Activated CD8-positive, alpha-beta memory T cell treated with anti-CD3 and anti-CD28 coated beads, Interleukin-2, amount 50 U/mL, for 48 hours (primary cell): ENCODE measurements around the gene SYNPO2.
"Not testable (repeated sequence)": the region's sequence is repeated elsewhere in the genome, so short reads cannot be mapped to it uniquely, and the experiment has no call there.

ENCODE experiments used
- DNase-seq: peaks from one replicate; pipeline ENCODE4 v3.0.0-alpha.2; 2020

SYNPO2 gene

DNA sequence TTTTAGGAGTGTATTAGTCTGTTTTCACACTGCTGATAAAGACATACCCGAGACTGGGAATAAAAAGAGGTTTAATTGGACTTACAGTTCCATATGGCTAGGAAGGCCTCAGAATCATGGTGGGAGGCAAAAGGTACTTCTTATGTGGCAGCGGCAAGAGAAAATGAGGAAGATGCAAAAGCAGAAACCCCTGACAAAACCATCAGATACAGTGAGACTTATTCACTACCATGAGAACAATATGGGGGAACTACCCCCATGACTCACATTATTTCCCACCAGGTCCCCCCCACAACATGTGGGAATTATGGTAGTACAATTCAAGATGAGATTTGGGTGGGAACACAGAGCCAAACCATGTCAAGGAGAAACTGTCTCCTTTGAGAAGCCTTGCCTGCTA, 121.6 kb downstream of the SYNPO2 start:
- DNase-seq = not testable (repeated sequence)

DNA sequence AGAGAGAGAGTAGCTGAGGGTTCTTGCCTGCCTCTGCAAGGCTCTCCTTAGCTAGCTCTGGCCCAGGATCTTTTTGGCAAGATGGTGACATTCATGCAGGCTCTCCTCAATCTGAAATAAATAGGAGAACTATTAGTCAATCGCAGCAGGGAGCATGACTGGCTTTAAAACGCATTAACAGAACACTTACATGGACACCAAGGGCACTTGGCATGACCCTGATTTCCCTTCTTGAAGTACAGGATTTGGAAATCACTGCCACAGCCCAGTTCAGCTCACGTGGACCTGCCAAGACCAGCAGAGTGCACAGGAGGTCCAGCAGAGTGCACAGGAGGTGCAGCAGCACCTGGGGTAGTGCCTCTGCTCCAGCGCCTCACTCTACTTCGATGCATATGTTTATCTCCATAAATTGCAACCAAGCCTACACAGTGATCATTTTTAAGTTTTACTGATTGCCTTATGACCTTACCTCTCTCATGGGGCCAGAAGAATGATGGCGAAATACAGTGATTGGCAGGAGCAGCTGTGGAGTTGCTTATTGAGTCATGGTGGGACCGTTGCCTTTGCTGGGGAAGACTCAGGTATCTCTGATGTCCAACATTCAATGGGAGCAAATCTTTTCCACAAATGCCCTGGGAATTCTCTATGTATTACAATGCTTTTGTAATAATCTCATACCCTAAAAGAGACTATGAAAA, 122.4 kb downstream of the SYNPO2 start:
- DNase-seq = no peak

- no peak for DNase-seq
Measured at GRCh38 chr4:119011607-119011988, 122.9 kb downstream of the SYNPO2 start.

DNA sequence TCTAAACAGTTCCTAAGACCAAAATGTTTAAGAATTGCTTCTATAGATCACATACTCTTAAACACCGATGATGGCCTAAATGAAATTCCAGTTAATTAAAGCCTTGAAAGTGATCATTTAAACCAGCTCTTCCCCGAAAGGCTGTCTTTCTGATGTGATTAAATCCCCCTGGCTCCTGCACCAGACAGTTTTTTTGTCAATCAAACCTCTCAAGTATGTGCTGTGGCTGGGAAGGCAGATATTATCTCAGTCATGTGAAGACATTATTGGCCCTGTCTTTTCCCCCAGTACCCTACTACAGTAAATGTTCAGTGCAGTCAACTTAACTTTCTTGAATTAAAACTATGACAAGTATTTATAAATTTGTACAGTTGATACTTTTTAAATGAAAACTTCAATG, 126.0 kb downstream of the SYNPO2 start:
- no peak for DNase-seq

GRCh38 chr4:119016636-119017035, 128.0 kb downstream of the SYNPO2 start:
- DNase-seq = no peak

- no peak for DNase-seq
Measured at GRCh38 chr4:119017636-119018035, 129.0 kb downstream of the SYNPO2 start.

- DNase-seq = no peak
Measured at GRCh38 chr4:119020158-119020557, 131.5 kb downstream of the SYNPO2 start.

DNA sequence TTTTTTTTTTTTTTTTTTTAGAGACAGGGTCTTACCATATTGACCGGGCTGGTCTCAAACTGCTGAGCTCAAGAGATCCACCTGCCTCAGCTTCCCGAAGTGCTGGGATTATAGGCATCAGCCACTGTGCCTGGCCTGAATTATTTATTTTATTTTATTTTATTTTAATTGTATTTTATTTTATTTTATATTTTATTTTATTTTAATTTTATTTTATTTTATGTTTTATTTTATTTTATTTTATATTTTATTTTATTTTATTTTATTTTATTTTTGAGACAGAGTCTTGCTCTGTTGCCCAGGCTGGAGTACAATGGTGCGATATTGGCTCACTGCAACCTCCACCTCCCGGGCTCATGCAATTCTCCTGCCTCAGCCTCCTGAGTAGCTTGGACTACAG, 133.9 kb downstream of the SYNPO2 start:
- not testable (repeated sequence) for DNase-seq

- DNase-seq = no peak
Measured at GRCh38 chr4:119024102-119024501, 135.4 kb downstream of the SYNPO2 start.

DNA sequence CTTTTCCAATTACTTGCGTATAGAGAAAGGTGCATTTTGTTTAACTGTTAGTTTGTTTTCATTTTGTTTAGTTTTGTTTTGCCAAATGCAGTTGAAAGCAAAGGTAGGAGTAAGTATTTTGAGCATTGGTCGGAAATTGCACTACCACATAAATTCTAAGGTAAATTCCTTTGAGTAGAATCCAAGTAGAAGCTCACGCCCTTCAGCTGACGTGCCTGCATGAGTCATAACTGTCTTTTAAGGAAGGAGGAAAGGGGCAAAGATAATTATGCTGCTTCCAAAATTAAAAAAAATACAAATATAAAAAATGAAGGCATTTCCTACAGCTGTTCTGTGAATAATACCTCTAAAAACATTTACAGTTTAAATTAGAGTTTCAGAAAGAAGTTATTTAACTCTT, 136.8 kb downstream of the SYNPO2 start:
- DNase-seq = no peak

GRCh38 chr4:119025916-119026661, 137.4 kb downstream of the SYNPO2 start:
- DNase-seq = no peak

- no peak for DNase-seq
Measured at GRCh38 chr4:119026662-119027444, 138.2 kb downstream of the SYNPO2 start.

DNA sequence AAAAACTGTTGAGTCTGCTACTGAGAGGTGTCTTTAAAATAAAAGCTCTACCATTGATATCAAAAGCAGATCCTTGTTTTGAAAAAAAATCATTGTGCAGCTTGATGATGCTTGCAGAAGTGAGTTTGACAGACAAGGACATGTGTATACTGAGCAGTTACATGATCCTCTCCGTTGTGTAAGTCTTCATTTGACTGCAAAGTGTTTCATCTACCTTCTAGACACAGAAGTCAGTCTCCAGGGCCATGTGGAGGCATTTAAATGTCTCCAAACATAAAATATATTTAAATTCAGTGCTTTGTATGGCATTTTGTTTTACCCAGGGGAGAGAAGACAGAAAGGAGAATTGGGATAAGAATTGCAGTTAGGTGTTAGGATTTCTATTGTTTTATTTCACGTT, 139.2 kb downstream of the SYNPO2 start:
- no peak for DNase-seq

DNA sequence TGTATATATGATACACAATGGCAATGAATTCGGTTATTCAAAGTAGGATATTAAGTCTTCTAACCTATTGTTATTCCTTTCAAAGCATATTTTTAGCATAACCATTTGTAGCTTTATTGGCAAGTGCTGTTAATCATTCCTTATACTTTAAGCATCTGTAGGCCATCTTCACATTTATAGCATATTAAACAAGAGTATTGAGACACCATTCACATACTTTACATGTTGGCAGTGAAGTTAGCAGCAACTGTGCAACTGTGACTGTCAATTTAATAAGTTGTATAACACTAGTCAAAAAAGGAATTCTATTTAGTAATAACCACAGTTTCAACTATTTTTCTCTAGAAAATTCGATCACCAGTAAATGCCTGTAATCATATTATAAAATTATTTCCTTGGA, 139.6 kb downstream of the SYNPO2 start:
- DNase-seq = no peak

- no peak for DNase-seq
Measured at GRCh38 chr4:119029847-119030535, 141.3 kb downstream of the SYNPO2 start.

- DNase-seq = no peak
Measured at GRCh38 chr4:119030536-119030890, 141.9 kb downstream of the SYNPO2 start.

DNA sequence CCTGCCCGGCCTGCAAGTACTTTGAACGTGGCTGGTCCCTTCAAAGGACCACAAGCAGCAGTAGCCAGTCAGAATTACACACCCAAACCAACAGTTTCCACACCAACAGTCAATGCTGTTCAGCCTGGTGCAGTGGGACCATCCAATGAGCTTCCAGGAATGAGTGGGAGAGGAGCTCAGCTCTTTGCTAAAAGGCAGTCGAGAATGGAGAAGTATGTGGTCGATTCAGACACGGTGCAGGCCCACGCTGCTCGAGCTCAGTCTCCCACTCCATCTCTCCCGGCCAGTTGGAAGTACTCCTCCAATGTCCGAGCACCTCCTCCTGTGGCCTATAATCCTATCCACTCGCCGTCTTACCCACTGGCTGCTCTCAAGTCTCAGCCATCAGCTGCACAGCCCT, 142.6 kb downstream of the SYNPO2 start:
- DNase-seq = no peak

DNA sequence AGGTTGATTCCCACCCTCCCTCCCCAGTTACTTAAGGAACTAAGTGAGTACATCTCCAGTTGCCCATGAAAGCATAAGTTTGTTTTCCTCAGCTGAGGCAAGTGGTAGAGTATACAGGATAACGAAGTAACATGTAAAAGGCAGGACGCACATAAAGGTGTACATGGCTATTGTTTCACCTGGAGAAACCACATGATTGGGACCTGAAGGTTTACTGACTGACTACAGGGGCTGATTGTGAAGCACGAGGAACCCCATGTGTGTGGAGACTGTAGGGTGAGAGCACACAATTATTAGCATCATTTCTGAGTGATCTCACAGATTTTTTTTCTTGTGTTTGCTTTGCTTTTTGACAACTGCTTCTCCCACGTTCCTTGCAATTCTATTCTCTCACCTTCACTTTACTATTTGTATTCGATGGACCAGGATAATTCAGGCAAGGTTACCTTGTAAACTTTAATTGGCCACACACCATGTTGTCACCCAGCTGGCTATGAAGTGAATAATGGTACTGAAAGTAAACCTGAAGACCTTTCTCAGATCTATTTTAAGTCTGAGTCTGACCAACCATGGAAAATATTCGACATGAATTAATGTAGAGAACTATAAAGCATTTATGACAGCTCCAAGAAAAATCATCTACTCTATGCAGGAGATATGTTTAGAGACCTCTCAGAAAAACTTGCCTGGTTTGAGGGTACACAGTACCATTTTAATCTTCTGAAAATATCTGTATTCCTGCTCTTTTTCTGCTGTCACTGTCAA, 144.4 kb downstream of the SYNPO2 start:
- DNase-seq = no peak

- no peak for DNase-seq
Measured at GRCh38 chr4:119034276-119035008, 145.8 kb downstream of the SYNPO2 start.

GRCh38 chr4:119035951-119036737, 147.5 kb downstream of the SYNPO2 start:
- no peak for DNase-seq

DNA sequence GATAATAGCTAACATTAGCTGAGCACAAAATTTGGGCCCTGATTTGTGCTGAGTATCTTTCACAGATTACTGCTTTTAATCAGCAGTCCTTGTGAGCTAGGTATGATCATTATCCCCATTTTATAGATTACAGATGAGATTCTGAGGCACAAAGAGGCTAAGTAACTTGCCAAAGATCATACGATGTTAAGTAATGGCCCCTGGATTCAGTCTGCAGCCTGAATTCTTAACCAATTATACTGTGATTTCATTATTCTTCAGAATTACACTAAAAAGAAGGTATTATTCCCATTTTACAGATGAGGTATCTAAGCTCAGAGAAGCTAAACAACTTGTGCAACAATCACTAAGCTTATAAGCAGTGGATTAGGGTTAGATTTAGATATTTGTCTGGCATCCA, 149.1 kb downstream of the SYNPO2 start:
- DNase-seq = no peak
